HL-60 (cell line): ENCODE data around the gene GRM4.

Experiments
- DNase-seq, 2 experiments: peaks; one replicate each; pipeline ENCODE4 v3.0.0-alpha.2; 2010 to 2020; ENCODE audit warnings: low read depth in 1 of 2, low spot score in 1 of 2
- H3K27ac ChIP-seq: fragments of 250-450 bp; sonication (Bioruptor Pico); replicated peaks from 2 replicates; pipeline ENCODE4 v1.5.1; 2020; ENCODE audit warnings: mild to moderate bottlenecking, moderate library complexity
- H3K27me3 ChIP-seq: fragments of 250-450 bp; sonication (Bioruptor Pico); 2 replicates; pipeline ENCODE4 v1.5.1; 2021; ENCODE audit warnings: mild to moderate bottlenecking, moderate library complexity; ENCODE audit not compliant: insufficient read depth, poor library complexity, severe bottlenecking
- H3K4me3 ChIP-seq: replicated peaks from 2 replicates; pipeline ENCODE4 v1.5.1; 2011; ENCODE audit warnings: mild to moderate bottlenecking, control low read depth, low read length; ENCODE audit not compliant: insufficient read depth
- GABPA ChIP-seq: IDR thresholded peaks from 2 replicates; pipeline ENCODE4 v1.6.1; 2012; ENCODE audit warnings: low read depth
- POLR2AphosphoS5 ChIP-seq: IDR thresholded peaks from 2 replicates; pipeline ENCODE4 v1.6.1; 2012; ENCODE audit warnings: low read depth
- SPI1 ChIP-seq: IDR thresholded peaks from 2 replicates; pipeline ENCODE4 v1.6.1; 2012; ENCODE audit warnings: low read depth, mild to moderate bottlenecking, borderline replicate concordance
- TF ChIP-seq, protein P1 (sequence below): IDR thresholded peaks from one replicate; pipeline ENCODE4 v1.5.1; 2011; ENCODE audit warnings: low read length, control low read depth, inconsistent platforms; ENCODE audit not compliant: insufficient read depth
- TF ChIP-seq, protein P2 (sequence below): IDR thresholded peaks from 2 replicates; pipeline ENCODE4 v1.6.1; 2012; ENCODE audit warnings: low read depth; ENCODE audit not compliant: insufficient replicate concordance

GRM4 gene

DNA sequence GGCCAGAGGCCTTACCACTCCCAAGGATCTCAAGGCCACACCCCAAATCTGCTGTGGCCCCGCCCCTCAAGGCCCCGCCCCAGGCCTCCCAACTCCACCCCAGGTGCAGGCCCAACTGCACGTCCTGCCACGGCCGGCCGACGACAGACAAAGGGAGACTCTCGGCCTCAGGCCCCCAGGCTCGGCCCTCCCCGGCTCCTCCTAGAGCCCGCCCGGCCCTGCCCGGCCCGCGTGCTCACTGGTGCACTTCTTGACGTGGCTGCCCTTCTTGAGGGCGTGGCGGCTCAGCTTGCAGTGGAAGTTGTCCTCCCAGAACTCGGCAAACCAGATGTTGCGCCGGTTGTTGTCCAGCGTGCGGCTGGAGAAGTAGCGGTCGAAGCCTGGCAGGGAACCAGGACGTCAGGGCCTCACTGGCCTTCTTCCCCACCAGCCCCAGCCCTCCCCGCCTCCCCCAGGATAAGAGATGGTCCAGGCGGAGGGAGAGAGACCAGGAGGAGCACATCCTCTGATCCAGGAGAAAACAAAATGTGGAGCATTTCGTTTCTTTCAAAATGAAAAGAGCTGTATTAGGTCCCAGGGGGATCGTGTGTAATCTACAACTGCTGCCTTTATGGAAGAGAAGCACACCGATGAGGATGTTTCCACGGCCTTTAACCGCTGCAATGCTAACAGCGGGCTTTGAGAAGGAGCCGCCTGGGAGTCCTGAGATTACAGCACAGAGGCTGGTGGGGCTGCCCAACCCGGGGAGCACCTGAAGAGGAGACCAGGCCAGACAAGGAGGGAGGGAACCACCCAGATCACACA lies 89.4 kb downstream of the GRM4 start:
- no peaks in the 10 kb centered on the region for H3K27me3 ChIP-seq
- DNase-seq, result no peak
- H3K27ac ChIP-seq, result no peak overlapping the region

DNA sequence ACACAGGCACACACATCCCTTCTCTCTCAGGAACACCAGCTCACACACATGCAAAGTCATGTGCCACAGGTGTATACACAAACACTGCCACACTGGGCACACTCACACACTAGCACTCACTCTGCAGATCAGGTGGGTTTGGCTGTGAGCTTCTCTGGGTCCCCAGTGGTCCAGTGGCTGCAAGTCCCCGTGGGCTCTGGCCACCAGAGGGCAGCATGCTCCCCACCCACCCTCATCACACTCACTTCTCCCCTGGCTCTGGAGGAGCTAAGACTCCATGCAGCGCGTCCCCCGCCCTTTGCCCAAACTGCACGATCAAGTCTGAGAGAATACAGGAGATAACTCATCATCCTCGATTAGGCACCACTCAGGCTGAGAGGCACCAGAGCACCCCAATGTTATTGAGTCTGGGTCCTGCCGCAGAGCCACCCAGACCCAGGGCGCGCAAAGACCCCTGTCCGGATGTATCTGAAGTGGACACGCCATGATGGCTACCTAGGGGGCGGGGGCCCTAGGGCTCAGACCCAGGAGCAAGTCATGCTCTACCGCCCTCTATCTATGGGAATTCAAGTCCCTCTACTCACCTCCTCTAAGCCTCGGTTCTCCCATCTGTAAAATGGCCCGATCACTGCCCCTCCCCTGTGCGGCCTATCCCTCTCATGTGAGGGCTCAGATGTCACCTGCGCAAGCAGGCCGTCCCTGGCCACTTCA lies 90.5 kb downstream of the GRM4 start:
- peak; percentile 47 to 62 for DNase-seq
- Histone ChIP-seq H3K4me3 (no peak overlapping the region), H3K27ac (no peak overlapping the region), H3K27me3 (no peaks in the 10 kb centered on the region)
- TF ChIP-seq, protein P1, sequence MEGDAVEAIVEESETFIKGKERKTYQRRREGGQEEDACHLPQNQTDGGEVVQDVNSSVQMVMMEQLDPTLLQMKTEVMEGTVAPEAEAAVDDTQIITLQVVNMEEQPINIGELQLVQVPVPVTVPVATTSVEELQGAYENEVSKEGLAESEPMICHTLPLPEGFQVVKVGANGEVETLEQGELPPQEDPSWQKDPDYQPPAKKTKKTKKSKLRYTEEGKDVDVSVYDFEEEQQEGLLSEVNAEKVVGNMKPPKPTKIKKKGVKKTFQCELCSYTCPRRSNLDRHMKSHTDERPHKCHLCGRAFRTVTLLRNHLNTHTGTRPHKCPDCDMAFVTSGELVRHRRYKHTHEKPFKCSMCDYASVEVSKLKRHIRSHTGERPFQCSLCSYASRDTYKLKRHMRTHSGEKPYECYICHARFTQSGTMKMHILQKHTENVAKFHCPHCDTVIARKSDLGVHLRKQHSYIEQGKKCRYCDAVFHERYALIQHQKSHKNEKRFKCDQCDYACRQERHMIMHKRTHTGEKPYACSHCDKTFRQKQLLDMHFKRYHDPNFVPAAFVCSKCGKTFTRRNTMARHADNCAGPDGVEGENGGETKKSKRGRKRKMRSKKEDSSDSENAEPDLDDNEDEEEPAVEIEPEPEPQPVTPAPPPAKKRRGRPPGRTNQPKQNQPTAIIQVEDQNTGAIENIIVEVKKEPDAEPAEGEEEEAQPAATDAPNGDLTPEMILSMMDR, result peak; percentile 83
- TF ChIP-seq SPI1, result 0 out of 2 replicates have a peak, but pooled peaks have one; percentile 1
- TF ChIP-seq, protein P2, sequence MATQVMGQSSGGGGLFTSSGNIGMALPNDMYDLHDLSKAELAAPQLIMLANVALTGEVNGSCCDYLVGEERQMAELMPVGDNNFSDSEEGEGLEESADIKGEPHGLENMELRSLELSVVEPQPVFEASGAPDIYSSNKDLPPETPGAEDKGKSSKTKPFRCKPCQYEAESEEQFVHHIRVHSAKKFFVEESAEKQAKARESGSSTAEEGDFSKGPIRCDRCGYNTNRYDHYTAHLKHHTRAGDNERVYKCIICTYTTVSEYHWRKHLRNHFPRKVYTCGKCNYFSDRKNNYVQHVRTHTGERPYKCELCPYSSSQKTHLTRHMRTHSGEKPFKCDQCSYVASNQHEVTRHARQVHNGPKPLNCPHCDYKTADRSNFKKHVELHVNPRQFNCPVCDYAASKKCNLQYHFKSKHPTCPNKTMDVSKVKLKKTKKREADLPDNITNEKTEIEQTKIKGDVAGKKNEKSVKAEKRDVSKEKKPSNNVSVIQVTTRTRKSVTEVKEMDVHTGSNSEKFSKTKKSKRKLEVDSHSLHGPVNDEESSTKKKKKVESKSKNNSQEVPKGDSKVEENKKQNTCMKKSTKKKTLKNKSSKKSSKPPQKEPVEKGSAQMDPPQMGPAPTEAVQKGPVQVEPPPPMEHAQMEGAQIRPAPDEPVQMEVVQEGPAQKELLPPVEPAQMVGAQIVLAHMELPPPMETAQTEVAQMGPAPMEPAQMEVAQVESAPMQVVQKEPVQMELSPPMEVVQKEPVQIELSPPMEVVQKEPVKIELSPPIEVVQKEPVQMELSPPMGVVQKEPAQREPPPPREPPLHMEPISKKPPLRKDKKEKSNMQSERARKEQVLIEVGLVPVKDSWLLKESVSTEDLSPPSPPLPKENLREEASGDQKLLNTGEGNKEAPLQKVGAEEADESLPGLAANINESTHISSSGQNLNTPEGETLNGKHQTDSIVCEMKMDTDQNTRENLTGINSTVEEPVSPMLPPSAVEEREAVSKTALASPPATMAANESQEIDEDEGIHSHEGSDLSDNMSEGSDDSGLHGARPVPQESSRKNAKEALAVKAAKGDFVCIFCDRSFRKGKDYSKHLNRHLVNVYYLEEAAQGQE, result no peak

More for the DNA sequence above, 89.4 kb downstream of the GRM4 start:
- H3K4me3 ChIP-seq, result no peak overlapping the region
- TF ChIP-seq, protein P2, result no peak
- TF ChIP-seq SPI1 (no peak), GABPA (no peak), POLR2AphosphoS5 (no peak)
- TF ChIP-seq, protein P1, result no peak

DNA sequence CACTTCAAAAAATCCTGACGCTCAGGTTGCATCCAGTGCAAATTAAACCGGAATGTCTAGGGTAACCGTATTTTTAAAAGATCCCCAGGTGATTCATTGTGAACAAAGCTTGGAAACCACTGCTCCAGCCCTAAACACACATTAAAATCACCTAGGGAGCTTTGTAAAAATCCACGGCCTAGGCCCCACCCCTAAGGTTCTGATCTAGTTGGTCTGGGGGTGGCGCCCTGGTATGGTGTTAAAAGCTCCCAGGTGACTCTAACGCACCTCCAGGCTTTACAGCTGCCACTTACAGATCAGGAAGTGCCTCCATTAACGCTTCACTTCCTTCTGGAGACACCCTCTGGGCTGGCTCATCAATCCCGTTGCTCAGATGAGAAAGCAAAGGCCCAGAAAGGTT lies 92.2 kb downstream of the GRM4 start:
- H3K27me3 ChIP-seq, result no peaks in the 10 kb centered on the region
- no peak for DNase-seq
- H3K4me3 ChIP-seq, result no peak overlapping the region
- H3K27ac ChIP-seq, result no peak overlapping the region
- TF ChIP-seq SPI1, result no peak
- TF ChIP-seq, protein P2, result no peak
- no peak for TF ChIP-seq GABPA
- no peak for TF ChIP-seq POLR2AphosphoS5
- TF ChIP-seq, protein P1, result no peak
